Measurements from ENCODE around the gene ABCF1. TPM values are rescaled to one million over a fixed set of nuclear protein-coding genes. Genes with fewer than 3 reads are reported as not detected.

The ABCF1 gene
- total RNA-seq, 1 donor = 37.6 TPM

GRCh38 chr6:30612687-30613248 lies 41.5 kb downstream of the ABCF1 start:
- no peak overlapping the region for H3K4me3 ChIP-seq (ENCODE audit: low read depth, low read length)
- no peak for TF ChIP-seq CTCF (IDR thresholded peaks at IDR 0.05; ENCODE audit: insufficient read depth, low read depth, low read length)
- peak; percentile 58 for DNase-seq (ENCODE audit: low read depth)

GRCh38 chr6:30613251-30614043 lies 42.2 kb downstream of the ABCF1 start:
- H3K4me3 ChIP-seq (ENCODE audit: low read depth, low read length) = no peak overlapping the region

GRCh38 chr6:30614044-30614842 lies 43.0 kb downstream of the ABCF1 start:
- peak; percentile 11 for DNase-seq (ENCODE audit: low read depth)
- no peak for TF ChIP-seq CTCF (IDR thresholded peaks at IDR 0.05; ENCODE audit: insufficient read depth, low read depth, low read length)

More at GRCh38 chr6:30613251-30614043, 42.2 kb downstream of the ABCF1 start:
- peak; percentile 41 for DNase-seq (ENCODE audit: low read depth)
- TF ChIP-seq CTCF (IDR thresholded peaks at IDR 0.05; ENCODE audit: insufficient read depth, low read depth, low read length) = no peak

GRCh38 chr6:30614843-30615218 lies 43.6 kb downstream of the ABCF1 start:
- no peak for TF ChIP-seq CTCF (IDR thresholded peaks at IDR 0.05; ENCODE audit: insufficient read depth, low read depth, low read length)
- peak overlapping the region; percentile 98 for H3K4me3 ChIP-seq (ENCODE audit: low read depth, low read length)
- DNase-seq (ENCODE audit: low read depth) = peak; percentile 98

More at GRCh38 chr6:30614044-30614842, 43.0 kb downstream of the ABCF1 start:
- H3K4me3 ChIP-seq (ENCODE audit: low read depth, low read length) = peak overlapping the region; percentile 98

- peak; percentile 89 for DNase-seq (ENCODE audit: low read depth)
- TF ChIP-seq CTCF (IDR thresholded peaks at IDR 0.05; ENCODE audit: insufficient read depth, low read depth, low read length) = no peak
- H3K4me3 ChIP-seq (ENCODE audit: low read depth, low read length) = peak overlapping the region; percentile 98
Observed at GRCh38 chr6:30615219-30615957, 44.1 kb downstream of the ABCF1 start.
